HG02571 (cell line): ENCODE measurements around the gene RBM39.

ENCODE experiments used
- ATAC-seq: cut with Tn5 transposase; IDR thresholded peaks from one replicate; pipeline ENCODE4 v1.9.1; 2021; ENCODE audit warnings: mild to moderate bottlenecking, moderate library complexity; ENCODE audit not compliant: unreplicated experiment

The RBM39 gene

GRCh38 chr20:35680452-35681183 is 61.4 kb downstream of the RBM39 start:
- no peak for ATAC-seq

GRCh38 chr20:35674921-35675320 is 67.1 kb downstream of the RBM39 start:
- ATAC-seq = no peak

DNA sequence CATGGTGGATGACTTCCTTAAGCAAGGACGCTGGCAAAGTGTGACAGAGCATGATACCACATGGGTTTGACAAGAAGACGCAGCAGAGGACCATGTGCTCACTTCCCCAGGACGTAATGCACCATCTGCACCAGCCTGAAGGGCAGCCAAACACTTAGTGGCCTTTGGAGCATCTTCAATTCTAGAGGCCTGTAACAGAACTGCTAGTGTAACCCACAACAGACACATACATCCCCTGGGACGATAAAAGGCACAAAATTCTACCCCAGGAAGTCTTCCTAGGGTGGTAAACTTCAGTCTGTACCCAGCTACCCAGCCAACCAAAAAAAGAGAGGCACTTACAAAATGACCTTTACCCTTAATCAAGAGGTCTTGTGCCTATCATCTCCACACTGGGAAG is 68.2 kb downstream of the RBM39 start:
- no peak for ATAC-seq

DNA sequence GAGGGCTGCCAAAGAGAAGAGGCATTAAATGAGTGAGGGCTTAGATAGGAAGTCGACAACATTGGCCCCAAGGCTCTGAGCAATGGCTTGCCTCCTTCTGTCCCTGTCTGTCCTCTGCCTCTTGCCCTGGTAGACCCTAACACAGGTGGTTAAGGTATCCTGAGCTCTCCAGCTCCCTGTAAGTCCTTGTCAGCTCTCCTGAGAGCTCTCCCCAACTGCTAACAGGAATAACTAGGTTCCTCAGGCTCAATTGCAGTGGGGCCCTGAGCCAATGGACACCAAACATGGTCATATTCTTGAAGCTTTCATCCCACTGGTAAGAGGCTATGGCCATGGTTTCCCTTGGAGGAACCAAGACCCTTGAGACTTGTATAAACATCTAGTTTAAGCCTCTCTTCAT is 72.4 kb downstream of the RBM39 start:
- no peak for ATAC-seq

- ATAC-seq = no peak
Observed at GRCh38 chr20:35669221-35669620, 72.8 kb downstream of the RBM39 start.

- ATAC-seq = no peak
Observed at GRCh38 chr20:35665949-35666288, 76.1 kb downstream of the RBM39 start.

DNA sequence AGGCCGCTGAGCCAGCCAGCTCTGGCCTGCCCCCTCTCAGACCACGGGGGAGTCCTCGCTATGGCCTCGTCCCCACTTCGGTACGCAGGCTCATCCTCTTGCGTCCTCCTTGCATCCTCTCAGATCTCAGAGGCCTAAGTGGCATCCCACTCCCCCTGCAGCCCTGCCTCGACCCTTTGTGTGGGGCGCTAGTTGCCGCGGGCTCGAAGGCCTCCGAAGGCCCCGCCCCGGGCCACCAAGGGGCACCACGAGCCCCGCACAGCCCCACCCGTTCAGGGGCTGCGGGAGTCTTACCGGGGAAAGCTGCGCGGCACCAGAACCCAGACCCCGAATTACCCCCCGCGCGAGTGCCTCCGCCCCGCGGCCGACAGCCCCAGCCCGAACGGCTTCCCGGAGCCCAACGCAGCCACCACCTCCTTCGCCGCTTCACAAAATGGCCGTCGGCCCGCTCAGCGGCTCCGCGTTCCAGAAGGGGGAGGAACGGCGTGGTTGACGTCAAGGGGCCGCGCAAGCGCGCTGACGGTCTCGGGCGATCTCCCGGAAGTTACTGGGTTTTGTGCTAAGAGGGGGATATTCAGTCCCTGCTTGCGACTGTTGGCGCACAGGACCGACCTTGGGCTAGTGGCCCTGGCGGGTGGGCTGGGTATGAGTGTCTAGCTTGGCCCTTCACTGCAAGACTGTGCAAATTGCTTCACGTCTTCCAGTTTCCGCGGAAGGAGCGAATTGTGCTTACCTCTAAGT is 77.4 kb downstream of the RBM39 start, which contains the start of the genes CPNE1 and RBM12:
TSS of gene CPNE1 (minus strand) at position 435 of the 741 bp plus-strand sequence. CDS start 31,977 bp downstream, outside the sequence.
TSS of gene RBM12 (minus strand) at position 435 of the 741 bp plus-strand sequence. CDS start 9,578 bp downstream, outside the sequence.
- ATAC-seq = peak; percentile 67

DNA sequence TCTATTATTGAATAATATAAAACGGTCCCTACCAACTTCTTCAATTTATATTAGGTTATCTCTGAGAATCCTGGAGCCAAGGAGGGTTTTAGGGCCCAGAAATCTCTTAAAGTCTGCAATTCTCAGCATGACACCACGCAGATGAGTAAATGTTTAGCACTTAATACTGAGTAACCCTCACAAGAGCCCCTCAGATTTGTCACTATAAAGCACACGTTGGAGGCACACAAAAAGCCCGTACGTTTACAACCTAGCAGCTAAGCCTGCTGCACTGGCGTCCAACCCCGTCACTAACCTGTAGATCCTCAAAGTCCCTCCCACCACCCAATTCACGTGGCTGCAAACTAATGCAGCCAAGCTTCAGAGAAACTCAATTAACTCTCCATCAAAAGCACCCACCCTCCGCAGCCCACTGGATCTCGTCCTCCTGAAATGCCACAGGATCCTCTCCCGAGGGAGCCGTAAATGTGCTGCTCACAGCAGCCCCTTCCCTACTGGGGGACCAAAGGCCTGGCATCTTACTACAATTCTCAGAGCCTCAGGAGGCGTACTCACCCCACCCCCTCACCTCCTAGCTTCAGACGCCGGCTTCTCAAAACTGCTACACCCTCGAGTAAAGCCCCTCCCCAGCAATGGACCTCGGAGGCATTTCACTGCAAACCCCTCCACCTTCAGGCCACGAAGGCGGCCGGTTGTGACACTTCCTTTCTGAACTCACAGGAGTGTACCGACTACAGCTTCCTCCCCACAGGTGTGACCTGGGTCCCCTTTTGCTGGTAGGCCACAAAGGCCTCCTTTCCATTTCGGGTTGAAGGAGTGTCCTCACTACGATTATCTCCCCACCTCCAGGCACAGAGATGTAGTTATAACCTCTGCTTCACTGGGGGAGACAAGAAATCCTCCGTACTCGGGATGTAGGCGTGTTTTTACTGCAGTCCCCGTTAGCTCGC is 78.3 kb downstream of the RBM39 start:
- peak; percentile 15 for ATAC-seq

- ATAC-seq = no peak
Observed at GRCh38 chr20:35662551-35662950, 79.5 kb downstream of the RBM39 start.

DNA sequence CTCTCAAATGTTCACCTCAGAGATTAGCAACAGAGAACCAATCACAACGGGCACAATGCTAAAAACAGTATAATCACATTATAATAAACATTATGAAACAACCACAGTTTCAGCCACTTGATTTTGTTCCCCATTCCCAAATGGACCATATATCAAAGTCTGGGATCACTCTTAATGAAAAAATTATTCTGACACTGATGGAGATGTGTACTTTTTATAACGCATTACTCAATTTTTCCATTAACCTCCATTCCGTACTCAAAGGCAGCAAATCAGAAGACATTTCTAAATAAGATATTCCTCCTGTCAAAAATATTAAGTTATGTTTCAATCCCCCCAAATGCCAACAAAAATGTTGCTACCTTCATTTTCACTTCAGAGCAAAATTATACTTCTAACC is 80.2 kb downstream of the RBM39 start:
- ATAC-seq = no peak

DNA sequence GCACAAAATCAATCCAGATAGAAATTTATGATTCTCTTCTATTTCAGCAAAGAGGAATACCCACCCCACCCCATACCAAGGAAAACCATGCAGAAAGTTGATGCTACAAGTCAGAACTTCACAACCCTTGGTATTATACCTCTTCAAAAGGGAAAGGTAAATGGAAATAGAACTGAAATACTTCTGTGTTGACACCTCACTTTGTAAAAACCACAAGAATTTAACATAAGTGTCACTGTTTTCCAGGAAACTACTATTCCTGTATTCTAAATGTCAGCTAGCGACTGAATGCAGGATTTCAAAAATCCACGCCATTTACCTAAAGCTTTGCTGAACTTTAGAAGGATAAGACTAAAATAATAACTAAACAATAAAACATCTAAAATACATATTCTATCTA is 81.0 kb downstream of the RBM39 start:
- no peak for ATAC-seq

- no peak for ATAC-seq
Observed at GRCh38 chr20:35660122-35660937, 81.7 kb downstream of the RBM39 start.

GRCh38 chr20:35657271-35657670 is 84.8 kb downstream of the RBM39 start:
- no peak for ATAC-seq

- no peak for ATAC-seq
Observed at GRCh38 chr20:35654415-35654814, 87.6 kb downstream of the RBM39 start.

- ATAC-seq = no peak
Observed at GRCh38 chr20:35653893-35654292, 88.2 kb downstream of the RBM39 start.
